ENCODE measurements around the gene PNPLA2.

PNPLA2 gene, protein sequence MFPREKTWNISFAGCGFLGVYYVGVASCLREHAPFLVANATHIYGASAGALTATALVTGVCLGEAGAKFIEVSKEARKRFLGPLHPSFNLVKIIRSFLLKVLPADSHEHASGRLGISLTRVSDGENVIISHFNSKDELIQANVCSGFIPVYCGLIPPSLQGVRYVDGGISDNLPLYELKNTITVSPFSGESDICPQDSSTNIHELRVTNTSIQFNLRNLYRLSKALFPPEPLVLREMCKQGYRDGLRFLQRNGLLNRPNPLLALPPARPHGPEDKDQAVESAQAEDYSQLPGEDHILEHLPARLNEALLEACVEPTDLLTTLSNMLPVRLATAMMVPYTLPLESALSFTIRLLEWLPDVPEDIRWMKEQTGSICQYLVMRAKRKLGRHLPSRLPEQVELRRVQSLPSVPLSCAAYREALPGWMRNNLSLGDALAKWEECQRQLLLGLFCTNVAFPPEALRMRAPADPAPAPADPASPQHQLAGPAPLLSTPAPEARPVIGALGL

GRCh38 chr11:818396-819128 lies at the start of gene PNPLA2:
Gene PNPLA2 (plus strand): TSS chr11:818914. CDS start chr11:819719, 805 bp downstream.
- TF ChIP-seq, protein P1, sequence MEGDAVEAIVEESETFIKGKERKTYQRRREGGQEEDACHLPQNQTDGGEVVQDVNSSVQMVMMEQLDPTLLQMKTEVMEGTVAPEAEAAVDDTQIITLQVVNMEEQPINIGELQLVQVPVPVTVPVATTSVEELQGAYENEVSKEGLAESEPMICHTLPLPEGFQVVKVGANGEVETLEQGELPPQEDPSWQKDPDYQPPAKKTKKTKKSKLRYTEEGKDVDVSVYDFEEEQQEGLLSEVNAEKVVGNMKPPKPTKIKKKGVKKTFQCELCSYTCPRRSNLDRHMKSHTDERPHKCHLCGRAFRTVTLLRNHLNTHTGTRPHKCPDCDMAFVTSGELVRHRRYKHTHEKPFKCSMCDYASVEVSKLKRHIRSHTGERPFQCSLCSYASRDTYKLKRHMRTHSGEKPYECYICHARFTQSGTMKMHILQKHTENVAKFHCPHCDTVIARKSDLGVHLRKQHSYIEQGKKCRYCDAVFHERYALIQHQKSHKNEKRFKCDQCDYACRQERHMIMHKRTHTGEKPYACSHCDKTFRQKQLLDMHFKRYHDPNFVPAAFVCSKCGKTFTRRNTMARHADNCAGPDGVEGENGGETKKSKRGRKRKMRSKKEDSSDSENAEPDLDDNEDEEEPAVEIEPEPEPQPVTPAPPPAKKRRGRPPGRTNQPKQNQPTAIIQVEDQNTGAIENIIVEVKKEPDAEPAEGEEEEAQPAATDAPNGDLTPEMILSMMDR (conservative IDR thresholded peaks at IDR 0.05), result no peak
- H3K27ac ChIP-seq, result peak within 1 kb of the TSS; percentile 95

- no peak overlapping the region for H3K27ac ChIP-seq
- TF ChIP-seq, protein P1 (conservative IDR thresholded peaks at IDR 0.05), result no peak
Measured at GRCh38 chr11:769887-770641, 48.6 kb upstream of the PNPLA2 start.

GRCh38 chr11:770642-771616 lies 47.8 kb upstream of the PNPLA2 start:
- TF ChIP-seq, protein P1 (conservative IDR thresholded peaks at IDR 0.05), result no peak

DNA sequence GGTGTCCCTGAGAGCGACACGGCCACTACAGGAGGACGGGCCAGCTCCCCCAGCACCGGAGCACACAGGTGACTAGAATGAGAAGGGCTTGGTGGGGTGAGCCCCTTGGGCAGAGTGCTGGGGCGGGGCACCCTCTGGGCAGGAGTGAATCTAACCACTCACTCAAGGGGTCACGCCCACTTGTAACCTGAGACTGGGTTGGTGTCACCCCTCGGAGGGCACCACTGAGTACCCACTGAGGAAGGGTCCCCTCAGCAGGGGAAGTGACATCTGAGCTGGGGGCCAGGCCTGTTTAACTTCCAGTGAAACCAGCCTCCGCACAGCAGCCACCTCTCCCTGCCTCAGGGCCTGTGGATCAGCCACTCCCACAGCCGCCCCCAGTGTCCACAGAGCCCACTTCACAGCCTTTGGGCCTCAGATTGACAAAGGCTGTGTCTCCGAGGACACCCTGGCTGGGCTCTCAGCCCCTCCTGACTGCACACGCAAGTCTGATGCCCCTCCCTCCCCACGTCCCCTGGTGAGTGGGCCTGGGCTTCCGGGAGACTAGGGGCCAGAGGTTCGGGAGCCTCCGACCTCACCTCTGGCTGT lies 47.0 kb upstream of the PNPLA2 start:
- TF ChIP-seq, protein P1 (conservative IDR thresholded peaks at IDR 0.05), result no peak
- H3K27ac ChIP-seq, result no peak overlapping the region

More at GRCh38 chr11:770642-771616, 47.8 kb upstream of the PNPLA2 start:
- H3K27ac ChIP-seq, result no peak overlapping the region

DNA sequence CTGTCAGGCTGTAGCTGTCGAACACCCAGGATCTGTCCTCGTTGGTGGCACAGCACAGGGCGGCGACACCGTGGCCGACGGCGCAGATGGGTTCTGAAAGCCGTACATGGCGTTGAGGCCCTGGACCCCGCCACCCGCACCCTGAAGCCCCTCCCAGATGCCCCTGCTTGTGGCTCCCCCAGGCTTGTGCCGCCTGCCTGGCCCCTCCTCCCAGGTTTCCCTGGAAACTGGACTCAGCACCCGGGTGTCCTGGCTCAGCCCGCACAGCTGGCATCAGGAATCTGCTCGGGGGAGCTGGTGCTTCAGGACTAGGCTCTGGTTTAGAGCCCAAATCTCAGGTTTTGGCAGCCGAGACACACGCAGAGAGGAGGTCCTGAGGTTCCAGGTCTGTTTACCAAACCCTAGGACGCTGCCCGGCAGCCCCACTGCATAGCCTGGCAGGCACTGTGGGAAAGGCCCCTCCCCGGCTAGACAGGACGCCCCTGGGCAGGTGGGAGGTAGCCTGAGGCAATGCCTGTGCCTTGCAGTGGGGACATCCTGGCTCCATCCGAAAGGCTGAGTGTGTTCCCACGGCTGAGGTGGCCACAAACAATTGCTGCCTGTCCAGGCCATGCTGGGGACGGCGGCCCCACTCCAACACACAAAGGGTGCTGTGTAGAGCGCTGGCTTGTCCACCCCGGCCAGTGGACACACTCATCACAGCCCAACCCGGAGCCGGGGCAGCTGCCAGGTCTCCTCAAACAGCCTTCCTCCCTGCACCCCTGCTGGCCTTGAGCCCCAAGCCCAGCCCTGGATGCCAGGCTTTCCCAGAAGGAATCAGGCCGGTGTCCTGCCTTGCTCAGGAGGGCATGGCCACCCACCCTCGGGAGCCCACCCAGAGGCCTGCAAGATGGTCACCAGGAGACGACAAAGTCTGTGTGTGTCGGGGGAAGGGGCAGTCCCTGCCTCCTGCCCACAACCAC lies 46.0 kb upstream of the PNPLA2 start:
- TF ChIP-seq, protein P1 (conservative IDR thresholded peaks at IDR 0.05), result no peak
- H3K27ac ChIP-seq, result no peak overlapping the region

Measured in VCaP (cell line).